Measurements from ENCODE around the gene ADCY1.

Gene ADCY1

GRCh38 chr7:45710271-45711160 lies 136.3 kb downstream of the ADCY1 start:
- no peaks in the 10 kb centered on the region for H3K36me3 ChIP-seq (replicated peaks; ENCODE audit: insufficient read depth, low read length)
- no peaks in the 10 kb centered on the region for H3K9me3 ChIP-seq (replicated peaks; ENCODE audit: insufficient read depth, low read length)
- H3K9me2 ChIP-seq (replicated peaks; ENCODE audit: insufficient read depth, low read length): no peaks in the 10 kb centered on the region
- TF ChIP-seq EZH2 (optimal IDR thresholded peaks at IDR 0.05; ENCODE audit: low read depth, low read length) (no peak), EZH2phosphoT487 (IDR thresholded peaks at IDR 0.05; ENCODE audit: low read length) (no peak), CTCF (IDR thresholded peaks at IDR 0.05; ENCODE audit: low read length) (no peak)
- H3K4me2 ChIP-seq (ENCODE audit: low read depth, low read length): no peak overlapping the region
- H3K79me2 ChIP-seq (ENCODE audit: low read length): no peaks in the 10 kb centered on the region
- no peaks in the 10 kb centered on the region for H3K4me1 ChIP-seq (ENCODE audit: low read length)
- H3F3A ChIP-seq (ENCODE audit: insufficient read depth, low read length): no peaks in the 10 kb centered on the region
- H3K27ac ChIP-seq (ENCODE audit: low read length): no peak overlapping the region
- no peaks in the 10 kb centered on the region for H3K27me3 ChIP-seq (replicated peaks; ENCODE audit: insufficient read depth, low read length)
- H3K9ac ChIP-seq (ENCODE audit: low read length): no peak overlapping the region
- no peak overlapping the region for H3K4me3 ChIP-seq (ENCODE audit: low read length)
- DNase-seq: no peak
- H4K20me1 ChIP-seq (ENCODE audit: insufficient read depth, low read length): no peaks in the 10 kb centered on the region
- no peak overlapping the region for H2AFZ ChIP-seq (ENCODE audit: low read length)

- H3K4me2 ChIP-seq (ENCODE audit: low read depth, low read length): no peak overlapping the region
- H2AFZ ChIP-seq (ENCODE audit: low read length): no peak overlapping the region
- no peak overlapping the region for H3K9ac ChIP-seq (ENCODE audit: low read length)
- no peak for DNase-seq
- H3K9me2 ChIP-seq (replicated peaks; ENCODE audit: insufficient read depth, low read length): no peaks in the 10 kb centered on the region
- no peaks in the 10 kb centered on the region for H3F3A ChIP-seq (ENCODE audit: insufficient read depth, low read length)
- no peaks in the 10 kb centered on the region for H3K79me2 ChIP-seq (ENCODE audit: low read length)
- H3K4me1 ChIP-seq (ENCODE audit: low read length): no peaks in the 10 kb centered on the region
- no peak for TF ChIP-seq EZH2 (optimal IDR thresholded peaks at IDR 0.05; ENCODE audit: low read depth, low read length)
- no peak for TF ChIP-seq EZH2phosphoT487 (IDR thresholded peaks at IDR 0.05; ENCODE audit: low read length)
- no peak for TF ChIP-seq CTCF (IDR thresholded peaks at IDR 0.05; ENCODE audit: low read length)
- H3K27ac ChIP-seq (ENCODE audit: low read length): no peak overlapping the region
- H3K4me3 ChIP-seq (ENCODE audit: low read length): no peak overlapping the region
- no peaks in the 10 kb centered on the region for H3K27me3 ChIP-seq (replicated peaks; ENCODE audit: insufficient read depth, low read length)
- H4K20me1 ChIP-seq (ENCODE audit: insufficient read depth, low read length): no peaks in the 10 kb centered on the region
- H3K36me3 ChIP-seq (replicated peaks; ENCODE audit: insufficient read depth, low read length): no peaks in the 10 kb centered on the region
- no peaks in the 10 kb centered on the region for H3K9me3 ChIP-seq (replicated peaks; ENCODE audit: insufficient read depth, low read length)
Measured at GRCh38 chr7:45711161-45711490, 137.0 kb downstream of the ADCY1 start.

- H4K20me1 ChIP-seq (ENCODE audit: insufficient read depth, low read length): no peaks in the 10 kb centered on the region
- H3K36me3 ChIP-seq (replicated peaks; ENCODE audit: insufficient read depth, low read length): no peaks in the 10 kb centered on the region
- no peaks in the 10 kb centered on the region for H3K4me1 ChIP-seq (ENCODE audit: low read length)
- H3K4me2 ChIP-seq (ENCODE audit: low read depth, low read length): no peak overlapping the region
- no peaks in the 10 kb centered on the region for H3F3A ChIP-seq (ENCODE audit: insufficient read depth, low read length)
- TF ChIP-seq EZH2phosphoT487 (IDR thresholded peaks at IDR 0.05; ENCODE audit: low read length) (no peak), CTCF (IDR thresholded peaks at IDR 0.05; ENCODE audit: low read length) (no peak), EZH2 (optimal IDR thresholded peaks at IDR 0.05; ENCODE audit: low read depth, low read length) (no peak)
- no peaks in the 10 kb centered on the region for H3K9me3 ChIP-seq (replicated peaks; ENCODE audit: insufficient read depth, low read length)
- H3K9me2 ChIP-seq (replicated peaks; ENCODE audit: insufficient read depth, low read length): no peaks in the 10 kb centered on the region
- no peak for DNase-seq
- no peaks in the 10 kb centered on the region for H3K79me2 ChIP-seq (ENCODE audit: low read length)
- no peak overlapping the region for H3K27ac ChIP-seq (ENCODE audit: low read length)
- no peak overlapping the region for H2AFZ ChIP-seq (ENCODE audit: low read length)
- no peak overlapping the region for H3K4me3 ChIP-seq (ENCODE audit: low read length)
- no peak overlapping the region for H3K9ac ChIP-seq (ENCODE audit: low read length)
- no peaks in the 10 kb centered on the region for H3K27me3 ChIP-seq (replicated peaks; ENCODE audit: insufficient read depth, low read length)
Measured at GRCh38 chr7:45712057-45712689, 138.0 kb downstream of the ADCY1 start.
